HL-60 (cell line): Measurements from ENCODE around the gene XYLT1.
A peak's percentile ranks its signal among the peaks of the same experiment; 100 is the strongest.

Source experiments
- POLR2AphosphoS5 ChIP-seq: IDR thresholded peaks from 2 replicates; pipeline ENCODE4 v1.6.1; 2012; ENCODE audit warnings: low read depth
- SPI1 ChIP-seq: IDR thresholded peaks from 2 replicates; pipeline ENCODE4 v1.6.1; 2012; ENCODE audit warnings: low read depth, mild to moderate bottlenecking, borderline replicate concordance
- TF ChIP-seq, protein P1 (sequence below): IDR thresholded peaks from one replicate; pipeline ENCODE4 v1.5.1; 2011; ENCODE audit warnings: low read length, control low read depth, inconsistent platforms; ENCODE audit not compliant: insufficient read depth
- TF ChIP-seq, protein P2 (sequence below): IDR thresholded peaks from 2 replicates; pipeline ENCODE4 v1.6.1; 2012; ENCODE audit warnings: low read depth; ENCODE audit not compliant: insufficient replicate concordance

DNA sequence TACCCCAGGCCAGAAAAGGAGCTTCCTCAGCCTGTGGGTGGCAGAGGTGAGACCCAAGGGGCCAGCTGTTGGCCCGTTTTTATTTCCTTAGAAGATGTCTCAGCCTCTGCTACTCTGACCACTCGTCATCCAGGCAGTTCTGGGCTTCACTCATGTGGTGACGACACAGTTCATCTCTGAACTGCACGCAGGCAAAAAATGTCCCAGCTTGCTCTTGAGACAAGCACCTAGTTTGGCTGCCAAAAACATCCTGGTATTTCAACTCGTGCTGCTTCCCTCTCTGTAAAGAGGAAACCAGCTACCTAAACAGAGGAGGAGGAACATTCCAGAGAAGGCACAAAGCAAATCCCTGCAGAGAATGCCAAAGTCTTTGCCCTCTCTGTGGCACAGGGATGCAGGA is 125.7 kb downstream of the XYLT1 start:
- TF ChIP-seq POLR2AphosphoS5 (no peak), SPI1 (peak; percentile 16; the same call in 1 of the 2 replicates)
- TF ChIP-seq, protein P1, sequence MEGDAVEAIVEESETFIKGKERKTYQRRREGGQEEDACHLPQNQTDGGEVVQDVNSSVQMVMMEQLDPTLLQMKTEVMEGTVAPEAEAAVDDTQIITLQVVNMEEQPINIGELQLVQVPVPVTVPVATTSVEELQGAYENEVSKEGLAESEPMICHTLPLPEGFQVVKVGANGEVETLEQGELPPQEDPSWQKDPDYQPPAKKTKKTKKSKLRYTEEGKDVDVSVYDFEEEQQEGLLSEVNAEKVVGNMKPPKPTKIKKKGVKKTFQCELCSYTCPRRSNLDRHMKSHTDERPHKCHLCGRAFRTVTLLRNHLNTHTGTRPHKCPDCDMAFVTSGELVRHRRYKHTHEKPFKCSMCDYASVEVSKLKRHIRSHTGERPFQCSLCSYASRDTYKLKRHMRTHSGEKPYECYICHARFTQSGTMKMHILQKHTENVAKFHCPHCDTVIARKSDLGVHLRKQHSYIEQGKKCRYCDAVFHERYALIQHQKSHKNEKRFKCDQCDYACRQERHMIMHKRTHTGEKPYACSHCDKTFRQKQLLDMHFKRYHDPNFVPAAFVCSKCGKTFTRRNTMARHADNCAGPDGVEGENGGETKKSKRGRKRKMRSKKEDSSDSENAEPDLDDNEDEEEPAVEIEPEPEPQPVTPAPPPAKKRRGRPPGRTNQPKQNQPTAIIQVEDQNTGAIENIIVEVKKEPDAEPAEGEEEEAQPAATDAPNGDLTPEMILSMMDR: no peak
- TF ChIP-seq, protein P2, sequence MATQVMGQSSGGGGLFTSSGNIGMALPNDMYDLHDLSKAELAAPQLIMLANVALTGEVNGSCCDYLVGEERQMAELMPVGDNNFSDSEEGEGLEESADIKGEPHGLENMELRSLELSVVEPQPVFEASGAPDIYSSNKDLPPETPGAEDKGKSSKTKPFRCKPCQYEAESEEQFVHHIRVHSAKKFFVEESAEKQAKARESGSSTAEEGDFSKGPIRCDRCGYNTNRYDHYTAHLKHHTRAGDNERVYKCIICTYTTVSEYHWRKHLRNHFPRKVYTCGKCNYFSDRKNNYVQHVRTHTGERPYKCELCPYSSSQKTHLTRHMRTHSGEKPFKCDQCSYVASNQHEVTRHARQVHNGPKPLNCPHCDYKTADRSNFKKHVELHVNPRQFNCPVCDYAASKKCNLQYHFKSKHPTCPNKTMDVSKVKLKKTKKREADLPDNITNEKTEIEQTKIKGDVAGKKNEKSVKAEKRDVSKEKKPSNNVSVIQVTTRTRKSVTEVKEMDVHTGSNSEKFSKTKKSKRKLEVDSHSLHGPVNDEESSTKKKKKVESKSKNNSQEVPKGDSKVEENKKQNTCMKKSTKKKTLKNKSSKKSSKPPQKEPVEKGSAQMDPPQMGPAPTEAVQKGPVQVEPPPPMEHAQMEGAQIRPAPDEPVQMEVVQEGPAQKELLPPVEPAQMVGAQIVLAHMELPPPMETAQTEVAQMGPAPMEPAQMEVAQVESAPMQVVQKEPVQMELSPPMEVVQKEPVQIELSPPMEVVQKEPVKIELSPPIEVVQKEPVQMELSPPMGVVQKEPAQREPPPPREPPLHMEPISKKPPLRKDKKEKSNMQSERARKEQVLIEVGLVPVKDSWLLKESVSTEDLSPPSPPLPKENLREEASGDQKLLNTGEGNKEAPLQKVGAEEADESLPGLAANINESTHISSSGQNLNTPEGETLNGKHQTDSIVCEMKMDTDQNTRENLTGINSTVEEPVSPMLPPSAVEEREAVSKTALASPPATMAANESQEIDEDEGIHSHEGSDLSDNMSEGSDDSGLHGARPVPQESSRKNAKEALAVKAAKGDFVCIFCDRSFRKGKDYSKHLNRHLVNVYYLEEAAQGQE: no peak
